GM12892 (cell line): ENCODE measurements around the gene ABCC4.

Experiments
- POLR2A ChIP-seq: IDR thresholded peaks from 2 replicates; pipeline ENCODE4 v1.6.1; 2011; ENCODE audit warnings: low read depth, low read length, control low read depth
- POLR2AphosphoS5 ChIP-seq: IDR thresholded peaks from 2 replicates; pipeline ENCODE4 v1.6.1; 2011; ENCODE audit warnings: low read depth, low read length, control low read depth
- TAF1 ChIP-seq: IDR thresholded peaks from 2 replicates; pipeline ENCODE4 v1.6.1; 2011; ENCODE audit warnings: low read depth, mild to moderate bottlenecking, control low read depth, low read length, borderline replicate concordance

DNA sequence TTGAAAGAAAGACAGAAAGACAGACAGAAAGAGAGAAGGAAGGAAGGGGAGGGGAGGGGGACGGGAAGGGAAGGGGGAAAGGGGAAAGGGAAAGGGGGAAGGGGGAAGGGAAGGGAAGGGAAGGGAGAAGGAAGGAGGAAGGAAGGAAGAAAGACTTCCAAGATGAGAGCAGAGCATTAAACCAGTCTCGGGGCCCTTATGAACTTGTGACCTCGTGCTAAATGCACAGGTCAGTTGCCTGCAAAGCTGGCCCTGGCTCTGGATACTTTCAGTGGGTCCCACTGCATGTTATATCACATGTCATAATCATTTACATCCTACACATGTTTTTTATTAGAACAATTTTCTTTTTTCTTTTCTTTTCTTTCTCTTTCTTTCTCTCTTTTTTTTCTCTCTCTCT lies 24.2 kb upstream of the ABCC4 start:
- TF ChIP-seq POLR2A (no peak), POLR2AphosphoS5 (no peak), TAF1 (no peak)
